ENCODE measurements around the gene PTOV1.
"Not testable (repeated sequence)": the region's sequence is repeated elsewhere in the genome, so short reads cannot be mapped to it uniquely, and the experiment has no call there.

The PTOV1 gene

DNA sequence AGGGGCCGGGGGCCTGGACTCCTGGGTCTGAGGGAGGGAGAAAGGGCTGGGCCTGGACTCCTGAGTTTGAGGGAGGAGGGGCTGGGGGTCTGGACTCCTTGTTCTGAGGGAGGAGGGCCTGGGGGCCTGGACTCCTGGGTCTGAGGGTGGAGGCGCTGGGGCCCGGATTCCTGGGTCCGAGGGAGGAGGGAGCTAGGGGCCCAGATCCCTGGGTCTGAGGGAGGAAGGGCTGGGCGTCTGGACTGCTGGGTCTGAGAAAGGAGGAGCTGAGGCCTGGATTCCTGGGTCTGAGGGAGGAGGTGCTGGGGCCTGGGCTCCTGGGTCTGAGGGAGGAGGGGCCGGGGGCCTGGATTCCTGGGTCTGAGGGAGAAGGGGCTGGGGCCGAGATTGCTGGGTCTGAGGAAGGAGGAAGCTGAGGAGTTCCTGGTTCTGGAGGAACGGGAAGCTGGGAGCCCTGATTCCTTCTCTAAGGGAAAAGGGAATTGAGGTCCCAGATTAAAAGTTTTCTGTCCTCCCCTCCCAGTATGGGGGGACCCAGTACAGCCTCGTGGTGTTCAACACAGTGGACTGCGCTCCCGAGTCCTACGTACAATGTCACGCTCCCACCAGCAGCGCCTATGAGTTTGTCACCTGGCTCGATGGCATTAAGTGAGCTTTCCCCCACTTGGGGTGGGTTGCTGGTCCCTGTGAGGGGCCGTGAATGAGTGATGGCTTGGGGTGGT lies 32.1 kb upstream of the PTOV1 start:
- DNase-seq, result no peak

DNA sequence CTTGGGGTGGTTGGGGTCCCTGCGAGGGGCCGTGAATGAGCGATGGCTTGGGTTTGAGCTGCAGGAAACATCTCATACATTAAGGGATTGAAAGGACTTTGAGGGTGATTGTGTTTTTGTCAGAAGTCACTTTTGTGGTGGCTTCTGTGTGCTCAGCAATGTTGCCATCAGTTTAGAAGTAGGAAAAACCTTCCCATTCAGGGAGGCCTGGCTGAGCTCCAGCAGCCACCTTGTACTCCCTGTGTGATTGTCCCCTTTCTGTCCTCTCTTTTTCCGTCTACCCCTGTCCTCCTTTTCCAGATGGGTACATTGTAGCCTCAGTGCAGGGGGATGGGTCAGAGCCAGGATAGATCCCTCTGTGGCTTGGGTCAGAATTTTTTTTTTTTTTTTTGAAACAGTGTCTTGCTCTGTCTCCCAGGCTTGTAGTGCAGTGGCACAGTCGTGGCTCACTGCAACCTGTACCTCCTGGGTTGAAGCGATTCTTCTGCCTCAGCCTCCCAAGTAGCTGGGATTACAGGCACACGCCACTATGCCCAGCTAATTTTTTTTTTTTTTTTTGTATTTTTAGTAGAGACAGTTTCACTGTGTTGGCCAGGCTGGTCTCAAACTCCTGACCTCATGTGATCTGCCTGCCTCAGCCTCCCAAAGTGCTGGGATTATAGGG lies 31.4 kb upstream of the PTOV1 start:
- not testable (repeated sequence) for DNase-seq

DNA sequence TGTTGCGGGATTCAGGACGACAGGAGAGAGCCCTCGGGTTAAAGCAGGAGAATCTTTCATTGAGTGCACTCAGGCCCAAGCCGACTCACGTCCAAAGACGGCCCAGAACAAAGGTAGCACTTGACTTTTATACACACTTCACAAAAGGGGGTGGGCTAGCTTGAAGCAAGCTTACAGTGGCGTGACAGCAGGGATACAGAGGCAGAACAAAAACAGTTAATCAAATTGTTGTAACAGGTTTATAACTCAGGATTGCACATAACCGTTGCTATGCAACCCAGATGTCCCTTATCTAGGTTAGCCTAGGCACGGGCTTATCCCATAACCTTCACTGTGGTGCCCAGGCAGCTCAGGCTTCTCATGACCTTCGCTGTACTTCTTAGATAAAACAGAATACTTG lies 30.8 kb upstream of the PTOV1 start:
- DNase-seq, result no peak

DNA sequence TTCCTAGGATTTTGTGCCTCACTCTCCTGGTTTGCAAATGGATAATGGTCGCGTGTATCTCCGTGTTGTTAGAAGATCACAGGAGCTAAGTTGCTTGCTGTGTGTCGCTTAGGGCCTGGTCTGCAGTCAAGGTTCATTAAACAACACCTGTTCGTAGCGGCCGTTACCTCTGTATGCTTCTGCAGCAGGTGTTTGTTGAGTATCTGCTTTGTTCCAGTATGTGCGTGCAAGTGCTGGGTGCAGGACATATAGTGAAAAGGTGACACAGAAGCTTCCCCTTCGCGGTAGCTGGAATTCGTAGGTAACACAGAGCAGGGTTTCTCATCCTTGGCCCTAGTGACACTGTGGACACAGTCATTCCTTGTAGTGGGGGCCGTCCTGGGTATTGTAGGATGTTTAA lies 27.5 kb upstream of the PTOV1 start:
- no peak for DNase-seq

DNA sequence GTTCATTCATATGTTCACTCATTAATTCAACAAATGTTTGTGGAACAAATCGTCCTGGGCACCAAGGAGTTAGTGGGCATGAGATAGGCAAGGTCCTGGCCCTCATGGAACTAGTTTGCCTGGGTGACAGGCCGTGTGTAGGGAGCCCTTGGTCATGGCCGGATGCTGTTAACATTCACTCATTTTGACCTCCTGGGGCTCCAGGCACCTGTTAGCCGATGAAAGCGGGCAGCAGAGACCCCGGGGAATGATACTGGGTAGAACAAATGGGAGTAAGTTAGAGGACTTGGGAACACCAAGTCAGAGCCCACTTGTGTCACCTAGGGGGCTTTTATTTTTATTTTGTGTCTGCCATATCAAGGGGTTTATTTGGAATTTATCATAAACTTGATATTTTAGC lies 26.3 kb upstream of the PTOV1 start:
- no peak for DNase-seq

DNA sequence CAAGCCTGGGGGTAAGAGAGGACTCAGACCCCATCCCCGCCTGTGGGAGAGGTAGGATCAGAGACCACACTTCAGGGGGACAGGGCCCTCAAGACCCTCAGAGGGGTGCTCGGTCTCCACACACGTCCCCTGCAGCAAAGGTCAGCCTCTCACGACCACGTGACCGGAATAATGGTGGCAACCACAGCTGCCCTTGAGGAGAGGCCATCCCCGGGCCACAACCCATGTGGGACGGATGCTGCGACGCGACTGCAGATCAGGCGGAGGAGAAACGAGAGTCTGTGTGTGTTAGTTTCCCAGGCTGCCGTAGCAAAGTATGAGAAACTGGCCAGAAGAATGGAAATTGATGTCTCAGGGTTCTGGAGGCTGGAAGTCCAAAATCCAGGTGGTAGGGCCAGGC lies 23.9 kb upstream of the PTOV1 start:
- no peak for DNase-seq

DNA sequence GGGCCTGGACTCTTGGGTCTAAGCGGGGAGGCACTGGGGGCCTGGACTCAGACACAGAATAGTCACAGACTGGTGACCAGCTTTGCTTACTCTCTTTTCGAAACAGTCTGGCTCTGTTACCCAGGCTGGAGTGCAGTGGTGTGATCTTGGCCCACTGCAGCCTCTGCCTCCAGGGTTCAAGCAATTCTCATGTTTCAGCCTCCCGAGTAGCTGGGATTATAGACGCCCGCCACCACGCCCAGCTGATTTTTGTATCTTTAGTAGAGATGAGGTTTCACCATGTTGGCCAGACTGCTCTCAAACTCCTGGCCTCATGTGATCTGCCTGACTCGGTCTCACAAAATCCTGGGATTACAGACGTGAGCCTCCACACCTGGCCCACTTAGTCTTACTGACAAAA lies 21.8 kb upstream of the PTOV1 start:
- DNase-seq, result no peak

DNA sequence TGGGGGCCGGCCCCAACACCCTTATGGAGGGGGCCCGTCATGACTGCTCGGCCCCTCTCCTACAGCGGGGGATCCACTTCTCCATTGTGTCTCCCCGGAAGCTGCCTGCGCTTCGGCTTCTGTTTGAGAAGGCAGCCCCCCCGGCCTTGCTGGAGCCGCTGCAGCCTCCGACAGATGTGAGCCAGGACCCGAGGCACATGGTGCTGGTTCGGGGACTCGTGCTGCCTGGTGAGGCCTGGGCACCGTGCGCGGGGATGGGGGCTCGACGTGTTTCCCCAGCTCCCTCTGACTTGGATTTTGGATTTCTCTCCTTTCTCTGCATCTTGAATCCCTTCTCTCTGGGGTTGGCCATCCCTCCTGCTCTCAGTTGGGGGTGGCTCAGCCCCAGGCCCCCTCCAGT lies 21.2 kb upstream of the PTOV1 start:
- no peak for DNase-seq

DNA sequence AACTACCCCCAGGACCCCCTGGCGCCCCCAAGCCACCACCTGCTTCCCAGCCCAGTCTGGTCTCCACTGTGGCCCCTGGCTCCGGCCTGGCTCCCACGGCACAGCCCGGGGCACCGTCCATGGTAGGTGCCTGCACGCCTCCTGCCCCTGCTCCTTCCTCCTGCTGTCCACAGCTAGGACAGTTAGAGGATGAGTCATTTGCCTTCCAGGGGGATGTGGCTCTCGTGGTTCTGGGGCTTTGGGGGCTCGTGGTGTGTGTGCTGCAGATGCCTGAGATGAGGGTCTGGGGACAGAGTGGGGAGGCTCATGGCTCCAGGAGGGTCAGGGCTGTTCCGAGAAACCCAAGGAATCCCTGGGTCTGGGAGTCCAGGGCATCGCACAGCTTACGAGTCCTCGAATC lies 20.2 kb upstream of the PTOV1 start:
- no peak for DNase-seq

DNA sequence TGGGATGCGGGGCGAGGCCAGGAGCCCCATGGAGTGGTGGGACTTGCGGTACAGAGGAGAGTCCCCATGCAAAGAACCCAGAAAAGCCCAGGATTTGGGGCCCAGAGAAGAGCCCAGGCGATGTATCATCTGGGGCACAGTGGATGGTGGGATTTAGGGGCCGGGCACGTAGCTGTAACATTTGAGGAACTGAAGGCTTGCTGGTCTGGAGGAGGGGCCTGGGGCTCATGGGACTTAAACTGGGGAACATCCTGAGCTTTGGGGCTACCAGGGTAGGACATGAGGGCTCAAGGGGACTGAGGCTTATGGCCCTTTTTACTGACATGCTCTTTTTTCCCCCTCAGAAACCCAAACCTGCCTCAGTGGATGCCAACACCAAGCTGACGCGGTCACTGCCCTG lies 19.4 kb upstream of the PTOV1 start:
- no peak for DNase-seq

DNA sequence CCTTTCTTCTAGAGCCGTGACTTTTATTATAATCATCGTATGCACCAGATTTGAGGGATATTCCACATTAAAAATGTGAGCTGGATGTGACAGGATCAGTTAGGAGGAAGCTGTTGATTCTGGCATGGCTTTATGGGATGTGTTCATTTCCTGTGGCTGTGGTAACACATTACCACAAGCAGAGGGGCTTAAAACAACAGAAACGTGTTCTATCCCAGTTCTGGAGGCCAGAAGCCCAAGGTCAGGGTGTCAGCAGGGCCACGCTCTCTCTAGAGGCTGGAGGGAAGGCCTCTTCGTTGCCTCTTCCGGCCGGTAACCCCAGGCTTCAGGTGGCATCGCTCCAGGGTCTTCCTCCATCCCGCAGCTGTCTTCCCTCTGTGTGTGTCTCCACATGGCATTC lies 18.4 kb upstream of the PTOV1 start:
- DNase-seq, result no peak

DNA sequence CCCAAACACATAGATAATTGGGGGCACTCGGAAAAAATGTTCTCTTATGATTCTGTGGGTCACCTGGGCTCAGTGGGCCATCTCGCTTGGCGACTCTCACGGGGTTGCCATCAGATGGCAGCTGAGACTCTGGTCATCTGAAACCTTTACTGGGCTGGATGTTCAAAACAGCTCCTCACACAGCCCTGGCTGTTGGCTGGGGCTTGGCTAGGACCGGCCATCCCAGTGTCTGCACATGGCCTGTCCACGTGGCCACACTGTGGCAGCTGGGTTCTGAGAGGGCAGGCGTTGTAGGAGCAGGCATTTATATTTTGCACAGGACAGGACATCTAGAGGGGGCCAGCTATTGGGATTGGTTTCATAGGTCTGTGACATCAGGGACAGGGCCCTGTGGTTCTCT lies 17.4 kb upstream of the PTOV1 start:
- DNase-seq, result no peak

DNA sequence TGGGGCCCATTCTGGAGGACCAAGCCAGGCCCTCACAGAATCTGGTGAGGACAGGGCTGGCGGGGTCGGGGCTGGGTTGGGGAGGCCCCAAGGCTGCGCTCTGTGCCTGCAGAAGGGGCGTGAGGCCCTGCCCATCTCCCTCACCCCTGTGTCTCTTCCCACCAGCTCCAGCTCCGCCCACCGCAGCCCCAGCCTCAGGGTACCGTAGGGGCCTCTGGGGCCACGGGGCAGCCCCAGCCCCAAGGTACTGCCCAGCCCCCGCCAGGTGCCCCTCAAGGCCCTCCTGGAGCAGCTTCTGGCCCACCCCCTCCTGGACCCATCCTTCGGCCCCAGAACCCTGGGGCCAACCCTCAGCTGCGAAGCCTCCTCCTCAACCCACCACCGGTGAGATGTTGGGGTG lies 15.4 kb upstream of the PTOV1 start:
- DNase-seq, result no peak

DNA sequence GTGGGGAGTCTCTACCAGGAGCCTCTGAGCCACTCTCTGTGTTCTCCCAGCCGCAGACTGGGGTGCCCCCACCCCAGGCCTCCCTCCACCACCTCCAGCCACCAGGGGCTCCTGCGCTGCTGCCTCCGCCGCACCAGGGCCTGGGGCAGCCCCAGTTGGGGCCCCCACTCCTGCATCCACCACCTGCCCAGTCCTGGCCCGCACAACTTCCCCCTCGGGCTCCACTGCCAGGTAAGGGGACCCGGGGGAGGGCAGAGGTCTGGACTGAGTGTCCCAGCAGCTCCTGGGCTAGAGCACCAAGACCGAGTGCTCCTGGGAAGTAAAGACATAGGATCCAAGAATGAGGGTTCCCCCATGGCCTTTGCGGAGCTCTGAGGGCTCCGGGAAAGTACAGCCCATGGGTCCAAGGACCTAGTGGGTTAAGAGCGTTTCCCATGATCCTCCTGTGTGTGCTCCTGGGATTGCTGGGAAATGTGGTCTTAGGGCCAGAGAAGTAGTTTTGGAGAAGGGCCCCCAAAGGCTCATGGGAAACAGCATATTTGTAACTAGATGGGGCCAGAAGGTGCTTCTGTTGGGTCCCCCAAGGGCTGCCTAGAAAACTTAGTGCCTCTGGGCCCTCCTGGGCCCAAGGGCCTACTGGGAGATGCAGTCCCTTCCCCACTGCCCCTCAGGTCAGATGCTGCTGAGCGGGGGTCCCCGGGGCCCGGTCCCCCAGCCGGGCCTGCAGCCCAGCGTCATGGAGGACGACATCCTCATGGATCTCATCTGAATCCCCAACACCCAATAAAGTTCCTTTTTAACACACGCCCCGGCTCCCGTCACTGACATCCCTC lies 14.6 kb upstream of the PTOV1 start:
- DNase-seq, result no peak

DNA sequence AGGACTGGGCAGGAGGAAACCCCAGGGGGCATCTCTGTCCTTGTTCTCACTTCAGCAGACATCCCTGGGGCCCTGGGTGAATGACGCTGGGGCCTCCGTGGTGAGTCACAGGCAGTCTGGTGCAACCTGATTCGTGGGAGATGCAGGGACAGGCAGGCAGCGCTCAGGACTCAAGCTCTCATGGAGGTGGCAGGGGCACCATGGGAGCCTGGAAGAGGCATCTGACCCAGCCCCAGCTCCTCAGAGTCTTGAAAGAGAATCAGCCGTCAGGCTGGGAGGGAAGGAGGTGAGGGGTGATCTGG lies 14.0 kb upstream of the PTOV1 start:
- no peak for DNase-seq

DNA sequence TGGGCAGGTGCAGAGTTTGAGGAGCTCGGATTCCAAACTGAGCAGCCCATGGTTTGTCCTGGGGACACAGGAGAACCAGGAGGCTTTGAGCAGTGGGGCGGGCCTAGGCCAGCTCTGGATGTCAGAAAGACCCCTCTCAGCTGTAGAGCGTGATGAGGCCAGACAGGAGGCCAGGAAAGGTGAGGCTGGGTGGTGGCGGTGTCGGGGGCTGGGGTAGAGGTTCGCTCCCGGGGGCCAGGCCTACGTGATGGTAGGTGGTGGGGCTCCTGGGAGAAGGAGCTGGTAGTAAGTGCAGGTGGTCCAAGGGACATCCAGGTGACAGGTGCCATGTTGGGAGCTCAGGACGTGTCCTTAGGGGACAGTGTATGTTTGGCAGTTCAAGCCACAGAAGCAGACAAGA lies 13.5 kb upstream of the PTOV1 start:
- no peak for DNase-seq

DNA sequence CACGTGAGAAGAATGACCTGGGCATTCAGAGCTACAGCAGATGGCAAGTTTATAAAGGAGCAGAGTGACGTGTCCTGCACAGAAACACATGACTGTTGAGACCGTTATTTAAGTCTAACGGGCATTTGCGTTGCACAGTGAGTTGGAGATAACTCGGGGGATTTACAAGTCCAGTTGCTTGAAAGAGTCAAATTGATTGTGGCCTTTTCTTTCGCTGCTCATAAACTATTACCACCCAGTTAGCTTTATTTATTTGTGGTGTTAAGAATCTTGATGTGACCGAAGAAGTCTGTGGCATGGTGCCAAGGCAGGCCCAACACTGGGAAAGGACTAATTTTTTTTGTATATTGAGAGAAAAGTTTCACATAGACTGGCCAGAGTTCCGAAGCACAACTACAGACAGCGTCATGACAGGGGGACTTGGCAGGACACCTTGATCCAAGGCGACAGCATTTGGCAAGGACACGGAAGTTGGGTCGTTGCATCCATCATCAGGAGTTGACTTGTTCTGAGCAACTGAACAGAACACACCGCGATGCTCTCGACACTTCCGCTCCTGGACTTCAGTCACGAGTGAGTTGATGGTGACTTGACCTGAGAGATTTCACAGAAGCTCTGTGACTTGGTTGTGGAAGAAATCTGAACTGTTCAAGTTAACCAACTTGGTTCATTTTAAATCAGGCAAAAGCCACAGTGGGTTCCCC lies 11.9 kb upstream of the PTOV1 start:
- DNase-seq, result no peak

DNA sequence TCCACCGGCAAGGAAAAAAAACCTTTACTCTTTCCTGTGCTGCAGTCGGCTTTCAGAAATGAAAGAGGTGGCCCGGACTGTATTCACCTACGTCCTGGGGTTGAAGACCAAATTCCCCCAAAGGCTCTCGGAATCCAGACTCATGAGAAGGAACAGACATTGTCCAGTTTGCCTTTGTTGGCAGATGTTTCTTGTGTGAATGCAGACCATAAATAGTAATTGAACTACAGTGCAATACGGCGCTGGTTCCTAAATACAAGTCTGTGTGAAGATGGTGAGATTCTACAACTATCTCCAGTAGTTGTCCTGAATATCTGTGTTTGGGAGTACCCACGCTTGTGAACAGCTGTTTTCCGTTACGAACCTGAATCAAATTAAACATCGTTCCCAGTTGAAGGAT lies 11.2 kb upstream of the PTOV1 start:
- no peak for DNase-seq

DNA sequence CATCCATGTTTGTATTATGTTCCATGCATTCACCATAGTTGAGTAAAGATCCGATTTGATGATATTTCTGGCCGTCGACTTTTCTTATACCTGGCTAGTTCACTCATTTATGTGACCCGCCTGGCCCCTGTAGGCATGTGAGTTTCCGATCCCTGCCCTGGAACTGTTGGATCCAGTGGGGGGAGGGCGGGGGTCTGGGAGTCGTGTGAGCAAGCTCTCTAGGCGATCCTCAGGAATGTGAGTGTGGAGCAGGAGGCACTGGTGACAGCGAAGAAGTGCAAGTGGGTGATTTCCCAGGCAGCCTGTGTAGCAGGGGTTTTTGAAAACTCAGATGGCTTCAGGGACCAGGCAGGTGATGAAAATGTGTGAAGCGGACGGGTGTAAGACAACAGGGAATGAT lies 10.6 kb upstream of the PTOV1 start:
- no peak for DNase-seq

DNA sequence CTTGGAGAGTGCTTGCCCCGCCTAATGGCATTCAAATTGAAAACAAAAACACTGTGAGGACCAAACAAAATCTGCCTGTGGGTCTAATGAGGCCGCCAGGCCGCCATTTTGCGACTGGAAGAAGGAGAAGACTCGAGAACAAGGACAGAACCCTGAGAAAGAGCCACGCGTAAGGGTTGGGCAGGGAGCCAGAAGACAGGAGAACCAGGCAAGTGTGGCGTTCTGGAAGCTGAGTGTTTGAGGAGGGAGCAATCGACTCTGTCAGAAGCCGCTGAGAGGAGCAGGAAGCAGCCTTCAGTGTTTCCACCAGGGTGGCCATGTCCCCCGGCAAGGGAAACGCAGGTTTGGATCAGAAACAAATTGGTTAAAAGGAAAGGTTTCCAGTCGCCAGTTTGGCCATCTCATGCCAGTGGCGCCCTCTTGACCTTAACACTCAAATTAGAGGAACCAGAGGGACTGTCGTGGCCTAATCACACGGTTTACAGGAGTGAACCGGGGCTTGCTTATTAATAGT lies 10.2 kb upstream of the PTOV1 start:
- DNase-seq, result no peak

DNA sequence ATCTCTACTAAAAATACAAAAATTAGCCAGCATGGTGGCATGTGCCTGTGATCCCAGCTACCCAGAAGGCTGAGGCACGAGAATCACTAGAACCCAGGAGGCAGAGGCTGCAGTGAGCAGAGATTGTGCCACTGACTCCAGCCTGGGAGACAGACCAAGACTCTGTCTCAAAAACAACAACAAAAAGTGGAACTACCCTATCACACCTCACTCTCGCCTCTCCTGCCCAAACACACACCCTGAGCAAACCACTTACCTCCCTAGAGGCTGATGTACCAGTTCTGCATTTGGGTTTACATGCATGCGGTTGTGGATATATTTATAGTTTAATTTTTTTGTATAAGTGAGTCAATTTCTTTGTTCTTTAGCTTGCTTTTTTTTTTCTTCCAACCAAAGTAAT lies 7.7 kb upstream of the PTOV1 start:
- DNase-seq, result no peak

DNA sequence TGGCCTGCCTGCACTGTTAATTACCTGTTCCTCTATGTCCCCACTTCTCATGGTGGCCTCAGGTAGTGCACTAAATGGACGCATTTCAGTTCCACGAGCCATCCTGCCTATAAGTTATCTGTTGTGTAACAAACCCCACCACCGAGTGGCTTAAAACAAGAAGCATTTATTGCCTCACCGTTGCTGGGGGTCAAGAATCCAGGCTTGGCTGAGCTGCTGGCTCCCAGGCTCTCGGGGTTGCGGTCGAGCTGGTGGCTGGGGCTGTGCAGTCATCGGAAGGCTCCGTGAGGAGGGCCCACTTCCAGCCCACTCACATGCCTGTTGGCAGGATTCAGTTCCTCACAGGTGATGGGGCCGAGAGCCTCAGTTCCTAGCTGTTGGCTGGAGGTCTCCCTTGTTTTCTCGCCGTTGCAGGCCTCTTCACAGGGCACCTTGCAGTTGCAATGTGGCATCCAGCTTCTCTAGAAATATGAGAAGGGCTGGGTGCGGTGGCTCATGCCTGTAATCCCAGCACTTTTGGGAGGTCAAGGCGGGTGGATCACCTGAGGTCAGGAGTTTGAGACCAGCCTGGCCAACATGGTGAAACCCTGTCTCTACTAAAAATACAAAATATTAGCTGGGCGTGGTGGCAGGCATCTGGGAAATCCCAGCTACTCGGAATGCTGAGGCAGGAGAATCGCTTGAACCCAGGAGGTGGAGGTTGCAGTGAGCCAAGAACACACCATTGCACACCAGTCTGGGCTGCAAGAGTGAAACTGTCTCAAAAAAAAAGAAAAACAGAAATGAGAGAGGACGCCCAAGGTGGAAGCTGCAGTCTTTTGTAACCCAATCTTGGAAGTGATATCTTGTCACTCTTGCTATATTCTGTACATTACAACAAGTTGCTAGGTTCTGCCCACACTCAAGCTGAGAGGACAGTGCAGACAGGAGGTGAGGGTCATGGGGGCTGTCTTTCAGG lies 6.5 kb upstream of the PTOV1 start:
- no peak for DNase-seq

Data from stimulated activated CD8-positive, alpha-beta memory T cell treated with anti-CD3 and anti-CD28 coated beads, Interleukin-4, amount 100 ng/mL, for 48 hours (primary cell).